Measurements from ENCODE around the gene PARP3.
A peak's percentile ranks its signal among the peaks of the same experiment; 100 is the strongest.

Gene PARP3

GRCh38 chr3:51966486-51966885 is 24.3 kb downstream of the PARP3 start:
- no peak for DNase-seq (ENCODE audit: low read depth, low spot score)
- Histone ChIP-seq H3K4me3 (peak overlapping the region; percentile 75), H3K27ac (no peak overlapping the region), H3K9ac (ENCODE audit: insufficient read length) (no peak overlapping the region), H3K36me3 (ENCODE audit: insufficient read depth, low read length) (no peaks in the 10 kb centered on the region), H3K9me3 (ENCODE audit: low read depth, low read length) (no peaks in the 10 kb centered on the region)
- no peak for TF ChIP-seq FOXP2 (optimal IDR thresholded peaks at IDR 0.05; ENCODE audit: control extremely low read depth, extremely low read length, insufficient read depth)
- TF ChIP-seq POLR2AphosphoS5 (IDR thresholded peaks at IDR 0.05; ENCODE audit: borderline replicate concordance, low read depth, low read length), result no peak
- no peak for TF ChIP-seq EZH2 (IDR thresholded peaks at IDR 0.05)

- Histone ChIP-seq H3K4me3 (peak overlapping the region; percentile 75), H3K9ac (ENCODE audit: insufficient read length) (no peak overlapping the region), H3K27ac (no peak overlapping the region), H3K9me3 (ENCODE audit: low read depth, low read length) (no peaks in the 10 kb centered on the region), H3K36me3 (ENCODE audit: insufficient read depth, low read length) (no peaks in the 10 kb centered on the region)
- TF ChIP-seq EZH2 (IDR thresholded peaks at IDR 0.05), result no peak
- no peak for TF ChIP-seq FOXP2 (optimal IDR thresholded peaks at IDR 0.05; ENCODE audit: control extremely low read depth, extremely low read length, insufficient read depth)
- no peak for TF ChIP-seq POLR2AphosphoS5 (IDR thresholded peaks at IDR 0.05; ENCODE audit: borderline replicate concordance, low read depth, low read length)
- DNase-seq (ENCODE audit: low read depth, low spot score), result no peak
Observed at GRCh38 chr3:51966922-51967383, 24.8 kb downstream of the PARP3 start.

DNA sequence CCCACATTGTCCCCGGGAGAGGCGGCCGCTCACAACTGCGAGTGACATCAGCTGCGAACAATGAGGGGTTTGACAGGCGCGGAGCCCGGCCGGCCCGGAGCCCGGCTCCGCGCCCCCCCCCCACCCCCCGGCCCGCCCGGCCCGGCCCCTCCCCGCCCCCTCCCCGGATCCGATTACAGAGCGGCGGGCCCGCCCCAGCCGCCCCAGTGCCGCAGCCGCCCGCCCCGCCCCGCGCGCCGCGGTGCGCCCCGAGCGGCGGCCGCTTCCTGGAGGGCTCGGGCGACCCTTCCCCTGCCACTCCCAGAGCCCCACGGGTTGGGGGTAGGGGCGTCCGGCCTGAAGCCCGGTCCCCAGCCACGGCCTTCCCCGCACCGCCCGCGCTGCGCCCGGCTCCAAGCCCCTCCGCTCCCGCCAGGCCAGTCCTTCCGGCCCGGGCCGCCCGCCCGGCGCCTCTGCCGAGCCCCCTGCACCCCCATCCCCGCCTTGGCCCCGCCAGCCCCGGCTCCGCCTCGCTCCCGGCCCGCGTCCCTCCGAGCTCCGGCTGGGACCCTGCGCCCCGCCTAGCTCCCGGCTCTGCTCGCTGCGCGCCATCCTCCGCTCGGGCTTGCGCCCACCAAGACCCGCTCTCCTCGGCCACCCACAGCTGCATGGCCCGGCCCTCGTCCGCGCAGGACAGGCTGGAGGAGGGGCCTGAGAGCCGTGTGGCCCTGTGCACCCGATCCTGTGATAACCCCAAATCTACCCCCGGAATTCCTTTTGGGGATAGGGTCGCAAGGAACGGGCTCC is 25.4 kb downstream of the PARP3 start, which contains the start of gene PCBP4:
TSS of gene PCBP4 (minus strand) at position 71 of the 786 bp plus-strand sequence. CDS start 6,214 bp downstream, outside the sequence.
- Histone ChIP-seq H3K4me3 (peak within 1 kb of the TSS; percentile 77), H3K36me3 (ENCODE audit: insufficient read depth, low read length) (no peaks in the 10 kb centered on the region), H3K9me3 (ENCODE audit: low read depth, low read length) (no peaks in the 10 kb centered on the region), H3K27ac (no peak within 1 kb of the TSS), H3K9ac (ENCODE audit: insufficient read length) (peak within 1 kb of the TSS; percentile 59)
- peak; percentile 44; the same call in 1 of the 2 replicates for TF ChIP-seq POLR2AphosphoS5 (IDR thresholded peaks at IDR 0.05; ENCODE audit: borderline replicate concordance, low read depth, low read length)
- no peak for TF ChIP-seq EZH2 (IDR thresholded peaks at IDR 0.05)
- DNase-seq (ENCODE audit: low read depth, low spot score), result no peak

- H3K36me3 ChIP-seq (ENCODE audit: insufficient read depth, low read length), result no peaks in the 10 kb centered on the region
- no peak for DNase-seq (ENCODE audit: low read depth, low spot score)
- no peaks in the 10 kb centered on the region for H3K9me3 ChIP-seq (ENCODE audit: low read depth, low read length)
- TF ChIP-seq POLR2AphosphoS5 (IDR thresholded peaks at IDR 0.05; ENCODE audit: borderline replicate concordance, low read depth, low read length), result peak; percentile 22; the same call in 1 of the 2 replicates
- TF ChIP-seq EZH2 (IDR thresholded peaks at IDR 0.05), result no peak
- H3K4me3 ChIP-seq, result peak overlapping the region; percentile 77
- H3K27ac ChIP-seq, result no peak overlapping the region
- peak overlapping the region; percentile 59 for H3K9ac ChIP-seq (ENCODE audit: insufficient read length)
Observed at GRCh38 chr3:51968170-51968775, 26.1 kb downstream of the PARP3 start.

DNA sequence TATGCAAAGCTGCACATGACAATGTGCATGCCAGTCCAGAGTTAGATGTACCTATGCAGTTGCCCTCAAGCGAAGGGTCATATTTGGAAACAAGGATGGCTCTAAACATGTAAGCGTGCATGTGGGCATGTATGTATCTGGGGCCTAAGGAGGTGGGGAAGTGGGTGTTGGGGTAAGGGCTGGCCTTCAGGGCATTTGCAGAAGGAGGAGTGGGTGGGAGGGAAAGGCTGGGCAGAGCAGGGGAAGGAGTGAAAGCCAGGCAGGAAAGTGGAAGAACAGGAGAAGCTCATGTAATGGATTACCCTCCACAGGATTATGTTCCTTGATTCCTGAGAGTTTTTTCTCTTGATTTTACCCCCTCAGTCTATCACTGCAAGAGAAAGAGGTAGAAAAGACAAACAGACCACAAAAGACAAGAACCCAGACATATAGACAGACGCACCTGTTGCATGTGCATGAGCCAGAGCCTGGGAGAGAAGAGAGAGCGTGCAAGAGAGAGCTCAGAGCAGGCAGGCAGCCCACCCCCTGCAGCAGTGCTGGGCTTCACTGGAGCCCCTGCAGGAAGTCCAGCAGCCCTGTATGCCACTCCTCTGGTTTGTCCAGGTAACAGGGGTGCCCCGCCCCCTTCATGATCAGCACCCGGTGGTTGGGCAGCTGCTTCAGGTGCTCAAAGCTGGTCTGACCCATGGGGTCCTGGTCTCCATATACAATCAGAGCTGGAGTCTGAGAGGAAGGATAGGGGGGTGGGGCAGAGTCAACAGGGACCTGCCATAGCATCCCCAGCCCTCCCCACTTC is 26.9 kb downstream of the PARP3 start:
- Histone ChIP-seq H3K27ac (no peak overlapping the region), H3K9me3 (ENCODE audit: low read depth, low read length) (no peaks in the 10 kb centered on the region), H3K9ac (ENCODE audit: insufficient read length) (no peak overlapping the region), H3K36me3 (ENCODE audit: insufficient read depth, low read length) (no peaks in the 10 kb centered on the region), H3K4me3 (0 out of 2 replicates have a peak overlapping the region, but pooled peaks have one; percentile 25)
- TF ChIP-seq FOXP2 (optimal IDR thresholded peaks at IDR 0.05; ENCODE audit: control extremely low read depth, extremely low read length, insufficient read depth) (no peak), EZH2 (IDR thresholded peaks at IDR 0.05) (no peak), POLR2AphosphoS5 (IDR thresholded peaks at IDR 0.05; ENCODE audit: borderline replicate concordance, low read depth, low read length) (no peak; the same call in 1 of the 2 replicates)
- DNase-seq (ENCODE audit: low read depth, low spot score), result no peak

DNA sequence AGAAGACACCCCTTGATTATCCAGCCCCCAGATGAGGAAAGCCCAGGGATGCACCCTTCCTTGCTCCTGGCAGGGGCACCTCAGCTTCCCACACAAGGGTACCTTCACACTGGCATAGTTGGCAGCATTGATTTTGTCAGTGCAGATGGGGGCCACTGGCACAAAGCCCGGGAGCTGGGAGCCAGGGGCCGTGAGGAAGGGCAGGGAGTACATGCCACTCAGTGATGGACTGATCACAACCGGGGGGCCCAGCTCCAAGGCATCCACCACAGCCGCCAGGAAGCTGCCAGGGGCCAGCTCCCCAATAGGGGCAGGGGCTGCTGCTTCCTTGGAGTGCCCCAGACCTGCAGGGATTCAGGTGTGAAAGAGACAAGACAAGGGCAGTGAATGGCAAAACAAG is 27.7 kb downstream of the PARP3 start:
- Histone ChIP-seq H3K27ac (no peak overlapping the region), H3K9me3 (ENCODE audit: low read depth, low read length) (no peaks in the 10 kb centered on the region), H3K4me3 (no peak overlapping the region), H3K36me3 (ENCODE audit: insufficient read depth, low read length) (no peaks in the 10 kb centered on the region), H3K9ac (ENCODE audit: insufficient read length) (no peak overlapping the region)
- DNase-seq (ENCODE audit: low read depth, low spot score), result no peak
- TF ChIP-seq POLR2AphosphoS5 (IDR thresholded peaks at IDR 0.05; ENCODE audit: borderline replicate concordance, low read depth, low read length), result no peak
- no peak for TF ChIP-seq FOXP2 (optimal IDR thresholded peaks at IDR 0.05; ENCODE audit: control extremely low read depth, extremely low read length, insufficient read depth)
- no peak for TF ChIP-seq EZH2 (IDR thresholded peaks at IDR 0.05)

- no peak for DNase-seq (ENCODE audit: low read depth, low spot score)
- no peak for TF ChIP-seq EZH2 (IDR thresholded peaks at IDR 0.05)
- TF ChIP-seq FOXP2 (optimal IDR thresholded peaks at IDR 0.05; ENCODE audit: control extremely low read depth, extremely low read length, insufficient read depth), result no peak
- TF ChIP-seq POLR2AphosphoS5 (IDR thresholded peaks at IDR 0.05; ENCODE audit: borderline replicate concordance, low read depth, low read length), result no peak
- H3K36me3 ChIP-seq (ENCODE audit: insufficient read depth, low read length), result no peaks in the 10 kb centered on the region
- H3K4me3 ChIP-seq, result no peak overlapping the region
- no peaks in the 10 kb centered on the region for H3K9me3 ChIP-seq (ENCODE audit: low read depth, low read length)
- no peak overlapping the region for H3K9ac ChIP-seq (ENCODE audit: insufficient read length)
- no peak overlapping the region for H3K27ac ChIP-seq
Observed at GRCh38 chr3:51970606-51971300, 28.6 kb downstream of the PARP3 start.

All from SK-N-MC (cell line).